H1 (cell line): ENCODE results near the gene ESYT2. TPM values are rescaled to one million over a fixed set of nuclear protein-coding genes. Genes with fewer than 3 reads are reported as not detected.

Experiments used
- CTCF ChIA-PET: fragments of 300-600 bp; sonication (Branson Sonifier 250); formaldehyde crosslinking; loops from one replicate; lab custom pipeline; 2021; ENCODE audit not compliant: partially characterized antibody; lab: Charles Lee
- POLR2A ChIA-PET: fragments of 300-600 bp; sonication (Branson Sonifier 250); formaldehyde crosslinking; loops from one replicate; lab custom pipeline; 2021; ENCODE audit warnings: inconsistent platforms; ENCODE audit not compliant: partially characterized antibody; lab: Charles Lee
- DNase-seq, 2 experiments: peaks; one replicate each; pipeline versions ENCODE4 v3.0.0 to v3.0.0-alpha.2; 2010 to 2022; ENCODE audit warnings: low spot score in 2 of 2, low read depth in 1 of 2, mixed read lengths in 1 of 2
- FAIRE-seq: peaks from 2 replicates; lab custom pipeline; 2011; peaks lifted over from hg19 to GRCh38; lab: Jason Lieb, UNC
- H2AFZ ChIP-seq: 2 replicates; pipeline ENCODE4 v1.8.1; 2012; ENCODE audit warnings: low read length, inconsistent platforms
- H2AK5ac ChIP-seq: 2 replicates; pipeline ENCODE4 v1.6.1; 2013; ENCODE audit warnings: low read depth, low read length
- H2BK120ac ChIP-seq: replicated peaks from 2 replicates; pipeline ENCODE3; 2013; ENCODE audit warnings: low read depth, low read length, inconsistent platforms
- H2BK12ac ChIP-seq: 2 replicates; pipeline ENCODE4 v1.6.1; 2013; ENCODE audit warnings: low read depth, low read length
- H2BK15ac ChIP-seq: 2 replicates; pipeline ENCODE4 v1.6.1; 2013; ENCODE audit warnings: low read length
- H2BK20ac ChIP-seq: 2 replicates; pipeline ENCODE4 v1.6.1; 2013; ENCODE audit warnings: low read length
- H2BK5ac ChIP-seq: 2 replicates; pipeline ENCODE4 v1.6.1; 2013; ENCODE audit warnings: low read depth, low read length
- H3K14ac ChIP-seq: 2 replicates; pipeline ENCODE4 v1.6.1; 2013; ENCODE audit warnings: inconsistent platforms; ENCODE audit not compliant: insufficient read length
- H3K18ac ChIP-seq: 2 replicates; pipeline ENCODE4 v1.6.1; 2013; ENCODE audit warnings: low read length; ENCODE audit errors: extremely low read depth
- H3K23ac ChIP-seq: 2 replicates; pipeline ENCODE4 v1.6.1; 2013; ENCODE audit warnings: inconsistent platforms; ENCODE audit not compliant: insufficient read length
- H3K23me2 ChIP-seq: 2 replicates; pipeline ENCODE4 v1.6.1; 2013; ENCODE audit warnings: low read depth, low read length
- H3K27ac ChIP-seq: 2 replicates; pipeline ENCODE4 v1.6.1; 2011; ENCODE audit warnings: low read depth, low read length, inconsistent platforms
- H3K27me3 ChIP-seq, 4 experiments: replicated peaks in 1 of 4; 1 replicate in 1 of 4; 2 replicates in 3 of 4; pipeline versions ENCODE4 v1.6.1 to v1.8.1; 2011 to 2013; ENCODE audit warnings: low read length in 3 of 4, mild to moderate bottlenecking in 3 of 4, inconsistent platforms in 2 of 4, mixed read lengths in 2 of 4, moderate library complexity in 1 of 4; ENCODE audit not compliant: control insufficient read depth in 3 of 4, insufficient read depth in 3 of 4; ENCODE audit errors: extremely low read depth in 1 of 4
- H3K36me3 ChIP-seq, 4 experiments: 2 replicates each; pipeline versions ENCODE4 v1.6.1 to v1.8.1; 2011 to 2013; ENCODE audit warnings: mild to moderate bottlenecking in 4 of 4, low read length in 3 of 4, moderate library complexity in 2 of 4, control low read depth in 1 of 4, inconsistent platforms in 1 of 4; ENCODE audit not compliant: insufficient read depth in 4 of 4, control insufficient read depth in 2 of 4
- H3K4ac ChIP-seq: replicated peaks from 2 replicates; pipeline ENCODE3; 2013; ENCODE audit warnings: low read length, low read depth, mixed read lengths, inconsistent platforms; ENCODE audit not compliant: insufficient read length
- H3K4me1 ChIP-seq, 4 experiments: replicated peaks in 1 of 4; 1 replicate in 1 of 4; 2 replicates in 3 of 4; pipeline versions ENCODE4 v1.6.1 to v1.8.1; 2011 to 2013; ENCODE audit warnings: low read length in 3 of 4, inconsistent platforms in 2 of 4, mixed read lengths in 1 of 4; ENCODE audit not compliant: insufficient read depth in 4 of 4, control insufficient read depth in 3 of 4
- H3K4me2 ChIP-seq, 2 experiments: 2 replicates each; pipeline versions ENCODE4 v1.6.1 to v1.8.1; 2011 to 2013; ENCODE audit warnings: low read depth in 2 of 2, low read length in 2 of 2, control low read depth in 1 of 2, inconsistent platforms in 1 of 2, mild to moderate bottlenecking in 1 of 2; ENCODE audit not compliant: insufficient read depth in 1 of 2
- H3K4me3 ChIP-seq, 4 experiments: fragments of 200-600, 300-600 bp in 1 of 4; sonication (generic), shearing (Covaris generic), sonication (Bioruptor Twin) in 1 of 4; 2 replicates each; pipeline versions ENCODE4 v1.5.1 to v1.8.1; 2011 to 2016; ENCODE audit warnings: low read length in 4 of 4, low read depth in 3 of 4, control low read depth in 2 of 4, inconsistent platforms in 2 of 4, mild to moderate bottlenecking in 2 of 4, mixed read lengths in 1 of 4, moderate library complexity in 1 of 4; ENCODE audit not compliant: insufficient read depth in 2 of 4; ENCODE audit errors: extremely low read depth in 1 of 4
- H3K56ac ChIP-seq: replicated peaks from 2 replicates; pipeline ENCODE3; 2013; ENCODE audit warnings: low read depth, mild to moderate bottlenecking, mixed read lengths, low read length, inconsistent platforms; ENCODE audit not compliant: insufficient read length
- H3K79me1 ChIP-seq: 2 replicates; pipeline ENCODE4 v1.6.1; 2013; ENCODE audit warnings: low read depth, low read length, control low read depth
- H3K79me2 ChIP-seq, 2 experiments: 2 replicates each; pipeline versions ENCODE4 v1.6.1 to v1.8.1; 2012 to 2013; ENCODE audit warnings: low read length in 2 of 2, mild to moderate bottlenecking in 2 of 2, inconsistent platforms in 1 of 2; ENCODE audit not compliant: insufficient read depth in 2 of 2, control insufficient read depth in 1 of 2
- H3K9ac ChIP-seq, 4 experiments: replicated peaks in 1 of 4; 1 replicate in 1 of 4; 2 replicates in 3 of 4; pipeline versions ENCODE4 v1.6.1 to v1.8.1; 2011 to 2013; ENCODE audit warnings: low read depth in 3 of 4, low read length in 3 of 4, control low read depth in 2 of 4, mild to moderate bottlenecking in 2 of 4, moderate library complexity in 2 of 4, inconsistent platforms in 1 of 4; ENCODE audit errors: extremely low read depth in 1 of 4
- H3K9me3 ChIP-seq, 2 experiments: 2 replicates each; pipeline versions ENCODE4 v1.6.1 to v1.8.1; 2012 to 2013; ENCODE audit warnings: mild to moderate bottlenecking in 2 of 2, moderate library complexity in 2 of 2, control low read depth in 1 of 2, inconsistent platforms in 1 of 2, low read depth in 1 of 2, low read length in 1 of 2, mixed read lengths in 1 of 2; ENCODE audit not compliant: insufficient read depth in 2 of 2
- H4K20me1 ChIP-seq, 2 experiments: replicated peaks in 1 of 2; 2 replicates each; pipeline versions ENCODE3 to v1.8.1; 2011 to 2013; ENCODE audit warnings: inconsistent platforms in 2 of 2, low read length in 2 of 2, mild to moderate bottlenecking in 1 of 2; ENCODE audit not compliant: insufficient read depth in 2 of 2, control insufficient read depth in 1 of 2
- H4K5ac ChIP-seq: 2 replicates; pipeline ENCODE4 v1.6.1; 2013; ENCODE audit warnings: low read length, low read depth, mixed read lengths, inconsistent platforms; ENCODE audit not compliant: insufficient read length
- H4K8ac ChIP-seq: 2 replicates; pipeline ENCODE4 v1.8.0; 2013; ENCODE audit warnings: mild to moderate bottlenecking, moderate library complexity, low read length, inconsistent platforms; ENCODE audit not compliant: insufficient read depth; ENCODE audit errors: extremely low read depth
- H4K91ac ChIP-seq: replicated peaks from 2 replicates; pipeline ENCODE3; 2013; ENCODE audit warnings: low read length, mixed read lengths, inconsistent platforms; ENCODE audit not compliant: insufficient read length
- ASH2L ChIP-seq: fragments of 200-600, 300-600 bp; sonication (generic); IDR thresholded peaks from one replicate; pipeline ENCODE4 v1.7.1; 2017; ENCODE audit warnings: low read length
- BCL11A ChIP-seq, 2 experiments: IDR thresholded peaks; one replicate each; pipeline ENCODE4 v1.6.1; 2011; ENCODE audit warnings: low read depth in 2 of 2, low read length in 2 of 2, mild to moderate bottlenecking in 2 of 2
- EP300 ChIP-seq, 2 experiments: IDR thresholded peaks; 1 replicate in 1 of 2; 2 replicates in 1 of 2; pipeline ENCODE4 v1.6.1; 2011 to 2012; ENCODE audit warnings: low read depth in 2 of 2, low read length in 2 of 2, mild to moderate bottlenecking in 2 of 2, borderline replicate concordance in 1 of 2, inconsistent platforms in 1 of 2, moderate library complexity in 1 of 2
- GTF2F1 ChIP-seq: IDR thresholded peaks from 2 replicates; pipeline ENCODE4 v1.6.1; 2012; ENCODE audit warnings: low read depth, low read length, improper control_type of control experiment, borderline replicate concordance
- NANOG ChIP-seq: IDR thresholded peaks from 2 replicates; pipeline ENCODE4 v1.6.1; 2011; ENCODE audit warnings: low read length, low read depth, mild to moderate bottlenecking, inconsistent platforms; ENCODE audit not compliant: insufficient read depth, poor library complexity, severe bottlenecking
- RNF2 ChIP-seq: fragments of 200-900, 300-1000 bp; sonication (generic); IDR thresholded peaks from 2 replicates; pipeline ENCODE4 v1.7.1; 2016; ENCODE audit warnings: borderline replicate concordance, low read depth, mild to moderate bottlenecking, antibody characterized with exemption, low read length; ENCODE audit not compliant: poor library complexity, severe bottlenecking; ENCODE audit errors: missing control alignments
- TEAD4 ChIP-seq: IDR thresholded peaks from 2 replicates; pipeline ENCODE4 v1.6.1; 2012; ENCODE audit warnings: low read depth, low read length, inconsistent platforms, mixed read lengths
- YY1 ChIP-seq: IDR thresholded peaks from 2 replicates; pipeline ENCODE4 v1.6.1; 2011; ENCODE audit warnings: low read depth, mild to moderate bottlenecking, low read length
- WGBS, 2 experiments: shearing (Covaris generic) in 1 of 2; methylation state at CpG; one replicate each; pipeline versions ENCODE4 v1.1.6 to v1.1.7; 2013 to 2015; ENCODE audit warnings: low lambda C conversion rate in 2 of 2, mixed read lengths in 2 of 2, inconsistent platforms in 1 of 2, low coverage in 1 of 2, missing lambda C conversion rate in 1 of 2; ENCODE audit not compliant: insufficient replicate concordance in 2 of 2, insufficient coverage in 1 of 2, insufficient read length in 1 of 2; ENCODE audit errors: extremely low coverage in 1 of 2, missing lambda C conversion rate in 1 of 2; 5-methylcytosine and 5-hydroxymethylcytosine counted together
- polyA plus RNA-seq, 7 experiments: library from polyadenylated mRNA; depleted of rRNA in 3 of 7; stranded (reverse) in 5 of 7; unstranded in 2 of 7; fragments of >200 nt in 5 of 7; fragments of 200-250 nt in 2 of 7; gene quantifications; 1 replicate in 5 of 7; 2 replicates in 1 of 7; 4 replicates in 1 of 7; pipeline versions ENCODE4 v1.2.1 to v1.2.3, GENCODE V29; 2011 to 2013; ENCODE audit warnings: missing spikeins in 2 of 7, mixed read lengths in 2 of 7
- total RNA-seq: library from RNA; stranded (reverse); fragmentation: NEBNext Ultra II Directional; extraction: Animal tissue kit (Norgen Biotek cat#: 25700); gene quantifications from 2 replicates; pipeline ENCODE4 v1.2.1, GENCODE V29; 2021
- TF ChIP-seq, protein P1 (sequence below): IDR thresholded peaks from 2 replicates; pipeline ENCODE4 v1.6.1; 2011; ENCODE audit warnings: low read length, improper control_type of control experiment

Gene ESYT2
- total and polyA plus RNA-seq, 2 of the 8 experiments (the other 6 are each of a cell fraction or from before 2014, with no cell fraction given) = 27.0 to 37.5 TPM

GRCh38 chr7:158827411-158828132, 1.7 kb downstream of the ESYT2 start:
- WGBS, 2 experiments = 66% methylated on average over 13 of the region's 13 CpGs; no CpG with 5 or more reads in 1 of the 2 experiments
- DNase-seq = no peak

More at GRCh38 chr7:158827411-158828132, 1.7 kb downstream of the ESYT2 start:
- no peak overlapping the region for H3K56ac ChIP-seq
- H2AK5ac ChIP-seq = no peak overlapping the region
- H2BK5ac ChIP-seq = no peak overlapping the region
- no peak overlapping the region for H3K27ac ChIP-seq
- no peak overlapping the region for H3K23ac ChIP-seq
- no peak overlapping the region for H2BK15ac ChIP-seq
- no peak overlapping the region for H3K18ac ChIP-seq
- H4K91ac ChIP-seq = no peak overlapping the region
- no peaks in the 10 kb centered on the region for H3K9me3 ChIP-seq
- H3K79me1 ChIP-seq = peaks cover 3% of the 10 kb centered on the region; the same call in 1 of the 2 replicates
- no peak for FAIRE-seq
- H2BK20ac ChIP-seq = no peak overlapping the region
- H3K27me3 ChIP-seq = no peaks in the 10 kb centered on the region
- no peaks in the 10 kb centered on the region for H3K36me3 ChIP-seq
- H3K79me2 ChIP-seq = peaks cover 19 to 55% of the 10 kb centered on the region in 2 experiments
- H3K4me3 ChIP-seq = peak overlapping the region; percentile 48 to 91 (median 84); a peak in 7 of 8 replicates
- H4K5ac ChIP-seq = no peak overlapping the region
- H3K9ac ChIP-seq = peak overlapping the region in 2 of 4 experiments; percentile 38 to 52; a peak in 1 of 7 replicates
- H3K14ac ChIP-seq = no peak overlapping the region
- no peak overlapping the region for H4K8ac ChIP-seq
- H3K4me2 ChIP-seq = peak overlapping the region; percentile 74 to 94
- peaks cover 9 to 12% of the 10 kb centered on the region in 2 experiments for H4K20me1 ChIP-seq
- peaks cover 0 to 4% (median 2%) of the 10 kb centered on the region in 4 experiments; a peak in 3 of 7 replicates for H3K4me1 ChIP-seq
- H3K23me2 ChIP-seq = peaks cover 8% of the 10 kb centered on the region
- TF ChIP-seq NANOG = no peak
- no peak for TF ChIP-seq GTF2F1
- TF ChIP-seq ASH2L = no peak
- no peak for TF ChIP-seq RNF2
- TF ChIP-seq TEAD4 = no peak
- TF ChIP-seq, protein P1, sequence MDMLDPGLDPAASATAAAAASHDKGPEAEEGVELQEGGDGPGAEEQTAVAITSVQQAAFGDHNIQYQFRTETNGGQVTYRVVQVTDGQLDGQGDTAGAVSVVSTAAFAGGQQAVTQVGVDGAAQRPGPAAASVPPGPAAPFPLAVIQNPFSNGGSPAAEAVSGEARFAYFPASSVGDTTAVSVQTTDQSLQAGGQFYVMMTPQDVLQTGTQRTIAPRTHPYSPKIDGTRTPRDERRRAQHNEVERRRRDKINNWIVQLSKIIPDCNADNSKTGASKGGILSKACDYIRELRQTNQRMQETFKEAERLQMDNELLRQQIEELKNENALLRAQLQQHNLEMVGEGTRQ = no peak
- no peak for TF ChIP-seq YY1
- TF ChIP-seq BCL11A (IDR thresholded peaks at IDR 0.05; ENCODE audit: low read depth in 2 of 2, low read length in 2 of 2) = no peak
- no peak for TF ChIP-seq EP300 (IDR thresholded peaks at IDR 0.05; ENCODE audit: borderline replicate concordance in 1 of 2, low read depth in 2 of 2, low read length in 2 of 2)
- H2AFZ ChIP-seq = no peak overlapping the region
- H3K4ac ChIP-seq = no peak overlapping the region
- CTCF ChIA-PET = interaction anchor here (0.6 to 2.6 kb wide), 3 partner anchors 39 to 85 kb away, joined by 3 to 8 read pairs (median 4); no protein-coding TSS in a partner anchor
- no peak overlapping the region for H2BK12ac ChIP-seq
- POLR2A ChIA-PET = interaction anchor here (1.1 to 1.2 kb wide), 2 partner anchors 8 to 36 kb away, joined by 3 to 5 read pairs; no protein-coding TSS in a partner anchor
- H2BK120ac ChIP-seq = no peak overlapping the region
